NCI-H146 treated with DMSO at 0.1 percent for 48 hours (cell line): ENCODE data around the gene CFAP91.
A peak's percentile ranks its signal among the peaks of the same experiment; 100 is the strongest.

ENCODE experiments used
- DNase-seq: peaks from one replicate; lab custom pipeline; 2025; ENCODE audit not compliant: unreplicated experiment; lab: John Stamatoyannopoulos, UW

Gene CFAP91

GRCh38 chr3:119702530-119703527 is at the start of gene CFAP91:
CFAP91 (plus strand) TSS chr3:119703022; CDS start chr3:119703099, 77 bp downstream.
- DNase-seq, result peak; percentile 98

GRCh38 chr3:119653876-119654275 is 48.9 kb upstream of the CFAP91 start:
- DNase-seq, result no peak

GRCh38 chr3:119657887-119658702 is 44.7 kb upstream of the CFAP91 start:
- DNase-seq, result no peak

GRCh38 chr3:119658994-119659393 is 43.8 kb upstream of the CFAP91 start:
- no peak for DNase-seq

- no peak for DNase-seq
These were observed 43.1 kb upstream of the CFAP91 start for GRCh38 chr3:119659606-119660291.

GRCh38 chr3:119660474-119661440 is 42.1 kb upstream of the CFAP91 start, which contains the start of gene POPDC2:
POPDC2 (minus strand) TSS chr3:119660589; CDS start chr3:119660423, 166 bp downstream.
- no peak for DNase-seq

GRCh38 chr3:119662604-119663373 is 40.0 kb upstream of the CFAP91 start:
- DNase-seq, result no peak

- DNase-seq, result no peak
These were observed 38.9 kb upstream of the CFAP91 start for GRCh38 chr3:119663885-119664284.

- no peak for DNase-seq
These were observed 38.5 kb upstream of the CFAP91 start for GRCh38 chr3:119664370-119664769.

GRCh38 chr3:119664850-119665379 is 37.9 kb upstream of the CFAP91 start:
- no peak for DNase-seq

- DNase-seq, result no peak
These were observed 36.8 kb upstream of the CFAP91 start for GRCh38 chr3:119665954-119666559.

- DNase-seq, result no peak
These were observed 32.8 kb upstream of the CFAP91 start for GRCh38 chr3:119669906-119670570.

GRCh38 chr3:119672776-119673175 is 30.0 kb upstream of the CFAP91 start:
- no peak for DNase-seq

- no peak for DNase-seq
These were observed 28.9 kb upstream of the CFAP91 start for GRCh38 chr3:119673875-119674274.

GRCh38 chr3:119675188-119675874 is 27.5 kb upstream of the CFAP91 start:
- DNase-seq, result no peak

- no peak for DNase-seq
These were observed 26.8 kb upstream of the CFAP91 start for GRCh38 chr3:119676020-119676419.
